GM23338 (cell line): Measurements from ENCODE around the gene SYNDIG1. TPM values are rescaled to one million over a fixed set of nuclear protein-coding genes. Genes with fewer than 3 reads are reported as not detected.

ENCODE experiments used
- ATAC-seq: fragments of 200-7000 bp; cut with Tn5 transposase; 3 replicates; pipeline ENCODE4 v1.9.1; 2020
- DNase-seq: peaks from one replicate; pipeline ENCODE4 v3.0.0-alpha.2; 2015; ENCODE audit warnings: low spot score
- H2AFZ ChIP-seq: fragments of 200-600 bp; sonication (generic); 2 replicates; pipeline ENCODE4 v1.8.0; 2016; ENCODE audit warnings: antibody characterized with exemption, mild to moderate bottlenecking, moderate library complexity
- H3F3A ChIP-seq: fragments of 200-600 bp; sonication (generic); replicated peaks from 2 replicates; pipeline ENCODE4 v1.8.0; 2017; ENCODE audit warnings: antibody characterized with exemption, mixed run types, low read depth
- H3K27ac ChIP-seq: fragments of 200-600 bp; sonication (generic); 2 replicates; pipeline ENCODE4 v1.6.1; 2016; ENCODE audit warnings: low read depth
- H3K27me3 ChIP-seq: fragments of 200-600 bp; sonication (generic); 2 replicates; pipeline ENCODE4 v1.8.0; 2016; ENCODE audit warnings: mild to moderate bottlenecking, mixed run types, moderate library complexity; ENCODE audit not compliant: insufficient read depth
- H3K36me3 ChIP-seq: fragments of 200-600 bp; sonication (generic); 2 replicates; pipeline ENCODE4 v1.8.0; 2016; ENCODE audit warnings: mild to moderate bottlenecking; ENCODE audit not compliant: insufficient read depth
- H3K4me1 ChIP-seq: fragments of 200-600 bp; sonication (generic); 2 replicates; pipeline ENCODE4 v1.8.0; 2016; ENCODE audit warnings: mild to moderate bottlenecking, moderate library complexity; ENCODE audit not compliant: insufficient read depth
- H3K4me2 ChIP-seq: fragments of 200-600 bp; sonication (generic); 2 replicates; pipeline ENCODE4 v1.7.1; 2017; ENCODE audit warnings: mixed run types
- H3K4me3 ChIP-seq: fragments of 200-600 bp; sonication (generic); 2 replicates; pipeline ENCODE4 v1.6.1; 2016; ENCODE audit warnings: mixed run types
- H3K79me2 ChIP-seq: fragments of 200-600 bp; sonication (generic); replicated peaks from 2 replicates; pipeline ENCODE4 v1.8.0; 2017; ENCODE audit warnings: mild to moderate bottlenecking; ENCODE audit not compliant: insufficient read depth
- H3K9me2 ChIP-seq: fragments of 200-600 bp; sonication (generic); 2 replicates; pipeline ENCODE4 v1.8.0; 2017; ENCODE audit not compliant: insufficient read depth
- H4K20me1 ChIP-seq: fragments of 200-600 bp; sonication (generic); replicated peaks from 2 replicates; pipeline ENCODE4 v1.8.0; 2017; ENCODE audit warnings: mild to moderate bottlenecking; ENCODE audit not compliant: insufficient read depth
- H3K27ac Mint-ChIP-seq: 2 replicates; pipeline ENCODE4 v1.8.0; 2020; ENCODE audit warnings: inconsistent platforms, mild to moderate bottlenecking, moderate library complexity, mixed read lengths
- H3K27me3 Mint-ChIP-seq: 3 replicates; pipeline ENCODE4 v1.8.0; 2022; ENCODE audit warnings: low read depth, mild to moderate bottlenecking, moderate library complexity, mixed read lengths, inconsistent platforms; ENCODE audit not compliant: insufficient read depth, poor library complexity
- H3K36me3 Mint-ChIP-seq: 3 replicates; pipeline ENCODE4 v1.8.0; 2021; ENCODE audit warnings: low read depth, mild to moderate bottlenecking, inconsistent platforms, moderate library complexity, mixed read lengths
- H3K4me1 Mint-ChIP-seq: 3 replicates; pipeline ENCODE4 v1.8.0; 2020; ENCODE audit warnings: mild to moderate bottlenecking, inconsistent platforms, mixed read lengths
- H3K4me3 Mint-ChIP-seq: 3 replicates; pipeline ENCODE4 v1.8.0; 2021; ENCODE audit warnings: moderate library complexity, mild to moderate bottlenecking, inconsistent platforms, mixed read lengths
- H3K9me3 Mint-ChIP-seq: 3 replicates; pipeline ENCODE4 v1.8.0; 2020; ENCODE audit warnings: moderate library complexity, mild to moderate bottlenecking, inconsistent platforms, mixed read lengths
- EZH2 ChIP-seq: fragments of 200-600 bp; sonication (generic); IDR thresholded peaks from one replicate; pipeline ENCODE4 v1.8.0; 2017; ENCODE audit warnings: antibody characterized with exemption, mild to moderate bottlenecking, low read depth; ENCODE audit not compliant: unreplicated experiment
- EZH2phosphoT487 ChIP-seq: fragments of 200-600 bp; sonication (generic); IDR thresholded peaks from one replicate; pipeline ENCODE4 v1.8.1; 2018; ENCODE audit warnings: antibody characterized with exemption; ENCODE audit not compliant: unreplicated experiment
- JUNB ChIP-seq: IDR thresholded peaks from one replicate; pipeline ENCODE4 v1.6.1; 2016; ENCODE audit warnings: antibody characterized with exemption; ENCODE audit not compliant: unreplicated experiment
- NANOG ChIP-seq: IDR thresholded peaks from 2 replicates; pipeline ENCODE4 v1.6.1; 2016; ENCODE audit warnings: antibody characterized with exemption, borderline replicate concordance
- ZNF114 ChIP-seq: fragments of 250-450 bp; sonication (Bioruptor Pico); IDR thresholded peaks from 2 replicates; pipeline ENCODE4 v1.5.0; 2020; ENCODE audit warnings: mild to moderate bottlenecking, moderate library complexity
- ZNF462 ChIP-seq: fragments of 250-450 bp; sonication (Bioruptor Pico); IDR thresholded peaks from 2 replicates; pipeline ENCODE4 v1.5.0; 2020; ENCODE audit warnings: mild to moderate bottlenecking, moderate library complexity
- polyA plus RNA-seq: library from polyadenylated mRNA; unstranded; fragments of >200 nt; fragmentation: Nextera tagmentation; extraction: Ambion mirVana; gene quantifications from 2 replicates; pipeline ENCODE4 v1.2.1, GENCODE V29; 2016
- total RNA-seq: library from RNA; depleted of rRNA; stranded (reverse); fragments of >200 nt; shearing (Covaris generic); gene quantifications from 2 replicates; pipeline ENCODE4 v1.2.3, GENCODE V29; 2014

The SYNDIG1 gene
- total and polyA plus RNA-seq, 2 experiments from 2014 or later = 2.8 to 4.8 TPM

GRCh38 chr20:24443436-24443835 is 26.0 kb upstream of the SYNDIG1 start:
- Histone ChIP-seq H2AFZ (no peak overlapping the region), H3K9me2 (peaks cover 4% of the 10 kb centered on the region; the same call in 1 of the 2 replicates), H3K27ac (peak overlapping the region; percentile 85), H4K20me1 (no peaks in the 10 kb centered on the region), H3K79me2 (no peaks in the 10 kb centered on the region), H3K4me3 (no peak overlapping the region), H3K4me2 (peak overlapping the region; percentile 53), H3K36me3 (no peaks in the 10 kb centered on the region), H3K27me3 (no peaks in the 10 kb centered on the region), H3F3A (0 out of 2 replicates have a peak, but pooled peaks cover 4% of the 10 kb centered on the region), H3K4me1 (peaks cover 37% of the 10 kb centered on the region)
- ATAC-seq = peak; percentile 91
- Mint-ChIP-seq H3K9me3 (no peaks in the 10 kb centered on the region), H3K36me3 (no peaks in the 10 kb centered on the region), H3K4me1 (peaks cover 48% of the 10 kb centered on the region), H3K27ac (peak overlapping the region; percentile 83), H3K27me3 (peaks cover 7% of the 10 kb centered on the region), H3K4me3 (no peak overlapping the region; the same call in 2 of the 3 replicates)
- DNase-seq = peak; percentile 88
- TF ChIP-seq ZNF114 (0 out of 2 replicates have a peak, but pooled peaks have one; percentile 29), EZH2phosphoT487 (no peak), JUNB (no peak), NANOG (no peak), ZNF462 (CRISPR knock-in tag) (peak; percentile 95)

- Histone ChIP-seq H3K27ac (no peak overlapping the region), H3K9me2 (peaks cover 4% of the 10 kb centered on the region; the same call in 1 of the 2 replicates), H4K20me1 (no peaks in the 10 kb centered on the region), H3K27me3 (no peaks in the 10 kb centered on the region), H3K4me1 (peaks cover 40% of the 10 kb centered on the region), H3K79me2 (no peaks in the 10 kb centered on the region), H3K36me3 (no peaks in the 10 kb centered on the region), H2AFZ (no peak overlapping the region), H3F3A (0 out of 2 replicates have a peak, but pooled peaks cover 4% of the 10 kb centered on the region), H3K4me3 (no peak overlapping the region), H3K4me2 (peak overlapping the region; percentile 11; the same call in 1 of the 2 replicates)
- peaks cover 48% of the 10 kb centered on the region for H3K4me1 Mint-ChIP-seq
- no peaks in the 10 kb centered on the region for H3K36me3 Mint-ChIP-seq
- DNase-seq (no peak), ATAC-seq (no peak)
- H3K27me3 Mint-ChIP-seq = peaks cover 7% of the 10 kb centered on the region
- no peak overlapping the region for H3K4me3 Mint-ChIP-seq
- H3K27ac Mint-ChIP-seq = peak overlapping the region; percentile 83; the same call in 1 of the 2 replicates
- H3K9me3 Mint-ChIP-seq = no peaks in the 10 kb centered on the region
- no peak for TF ChIP-seq EZH2
Measured at GRCh38 chr20:24444526-24445190, 24.8 kb upstream of the SYNDIG1 start.
